Germinal center (tissue), 1 donor: ENCODE results near the gene RPRD1A.
"Not testable (repeated sequence)": the region's sequence is repeated elsewhere in the genome, so short reads cannot be mapped to it uniquely, and the experiment has no call there.

ENCODE experiments used
- DNase-seq: peaks from one replicate; pipeline ENCODE4 v3.0.0; 2012; ENCODE audit warnings: mixed read lengths, low spot score

Gene RPRD1A

DNA sequence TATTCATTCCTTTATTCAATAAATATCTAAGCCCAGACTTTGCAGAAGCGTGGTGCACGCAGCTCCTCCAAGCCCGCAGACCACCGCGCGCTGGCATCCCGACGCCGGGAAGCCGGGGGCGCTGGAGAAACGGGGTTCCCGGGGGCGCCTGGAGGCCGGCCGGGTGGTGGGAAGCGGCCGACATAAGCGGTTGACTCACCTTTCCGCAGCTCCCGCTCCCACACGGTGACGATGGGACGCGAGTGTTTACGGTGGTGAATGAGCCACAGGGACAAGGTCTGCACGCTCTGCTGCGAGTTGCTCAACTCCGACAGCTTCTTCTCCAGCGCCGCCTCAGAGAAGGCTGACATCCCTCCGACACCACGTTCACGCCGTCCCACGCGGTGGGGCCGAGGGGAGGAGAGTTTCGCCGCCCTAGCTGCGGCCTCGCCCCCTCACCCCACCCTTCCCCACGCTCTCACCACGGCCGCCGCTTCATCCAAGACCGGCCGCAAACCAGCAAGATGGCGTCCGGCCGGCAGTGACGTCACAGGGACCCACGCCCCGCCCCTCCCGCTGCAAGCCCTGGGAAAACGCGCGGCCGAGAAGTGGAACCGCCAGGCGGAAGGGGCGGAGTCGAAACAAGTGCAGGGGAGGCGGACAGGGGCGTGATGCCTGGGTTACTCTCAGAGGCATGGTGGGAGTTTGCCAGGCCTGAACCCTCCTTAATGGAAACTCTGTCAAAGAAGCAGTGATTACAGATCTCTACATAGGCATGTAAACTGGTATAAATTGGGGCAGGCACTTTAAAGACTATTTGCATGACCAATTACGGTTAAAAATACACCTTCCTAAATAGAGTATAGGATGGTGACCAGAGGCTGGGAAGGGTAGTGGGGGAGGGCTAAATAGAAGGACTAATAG lies at the start of gene RPRD1A:
RPRD1A (minus strand) TSS at position 505 of the 903 bp plus-strand sequence; CDS start at position 350, 155 bp downstream.
- peak; percentile 97 for DNase-seq

DNA sequence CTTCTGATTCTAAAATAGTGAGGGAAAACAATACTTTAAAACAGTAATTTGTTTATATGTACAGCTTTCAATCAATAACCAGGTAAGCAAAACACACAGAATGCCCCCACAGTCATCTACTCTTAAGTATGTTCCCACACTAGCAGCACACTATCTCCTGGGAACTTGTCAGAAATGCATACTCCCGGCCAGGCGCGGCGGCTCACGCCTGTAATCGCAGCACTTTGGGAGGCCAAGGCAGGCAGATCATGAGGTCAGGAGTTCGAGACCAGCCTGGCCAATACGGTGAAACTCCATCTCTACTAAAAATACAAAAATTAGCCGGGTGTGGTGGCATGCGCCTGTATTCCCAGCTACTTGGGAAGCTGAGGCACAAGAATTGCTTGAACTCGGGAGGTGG lies 49.4 kb upstream of the RPRD1A start:
- DNase-seq: not testable (repeated sequence)

- no peak for DNase-seq
Measured at GRCh38 chr18:36114738-36115137, 47.4 kb upstream of the RPRD1A start.

GRCh38 chr18:36114251-36114650 lies 46.9 kb upstream of the RPRD1A start:
- DNase-seq: no peak

DNA sequence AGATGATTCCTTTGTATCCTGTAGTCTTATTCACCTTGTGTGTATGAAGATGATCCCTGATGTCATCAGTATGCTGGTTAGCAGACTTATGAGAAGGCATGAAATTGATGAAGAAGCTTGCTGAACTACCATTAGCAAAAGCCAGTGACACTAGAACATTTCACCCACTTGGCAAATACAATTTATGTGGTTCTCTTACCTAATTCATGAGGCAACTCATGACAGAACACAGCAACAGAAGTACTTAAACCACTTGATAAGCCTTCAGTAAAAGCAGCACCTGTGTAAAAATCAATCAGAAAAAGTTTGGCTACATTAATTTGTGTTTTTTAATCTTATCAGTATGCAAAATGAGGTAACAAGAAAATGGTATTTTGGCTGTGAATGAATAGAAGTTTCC lies 44.9 kb upstream of the RPRD1A start:
- no peak for DNase-seq

DNA sequence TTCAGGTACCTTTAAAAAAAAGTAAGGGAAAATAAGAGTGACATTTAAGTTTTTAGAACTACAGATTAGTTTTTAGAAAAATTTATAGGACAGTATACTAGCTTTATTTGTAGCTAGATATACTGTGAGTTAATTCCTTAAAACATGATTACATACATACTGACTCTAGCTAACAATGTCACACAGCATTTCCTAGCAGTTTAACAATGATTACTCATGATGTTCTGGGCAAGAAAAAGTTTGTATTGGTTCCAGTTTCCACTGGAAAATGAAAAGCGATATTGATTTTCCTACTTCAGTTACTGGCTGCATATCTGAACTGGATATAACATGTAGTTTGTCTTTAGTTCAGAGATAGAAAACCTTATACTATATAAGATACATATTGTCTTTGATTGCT lies 42.4 kb upstream of the RPRD1A start:
- DNase-seq: no peak

DNA sequence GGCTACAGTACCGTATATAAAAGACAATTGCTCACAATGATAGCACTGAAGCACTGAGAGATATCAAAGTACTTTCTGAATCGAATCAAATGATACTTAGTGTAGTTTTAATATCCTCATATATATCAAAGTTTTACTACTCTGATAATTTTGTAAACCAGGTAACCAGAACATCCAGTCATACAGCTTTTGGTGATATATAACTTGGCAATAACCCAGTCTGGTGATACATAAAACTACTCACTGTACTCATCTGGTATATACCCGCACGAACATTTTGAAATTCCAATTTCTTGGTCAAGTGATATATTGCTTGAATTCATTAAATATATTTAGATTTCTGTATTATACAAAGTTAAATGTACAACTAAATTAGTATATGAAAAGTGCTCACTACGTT lies 41.2 kb upstream of the RPRD1A start:
- DNase-seq: no peak

GRCh38 chr18:36108196-36108595 lies 40.8 kb upstream of the RPRD1A start:
- DNase-seq: no peak

GRCh38 chr18:36107477-36107876 lies 40.1 kb upstream of the RPRD1A start:
- no peak for DNase-seq

DNA sequence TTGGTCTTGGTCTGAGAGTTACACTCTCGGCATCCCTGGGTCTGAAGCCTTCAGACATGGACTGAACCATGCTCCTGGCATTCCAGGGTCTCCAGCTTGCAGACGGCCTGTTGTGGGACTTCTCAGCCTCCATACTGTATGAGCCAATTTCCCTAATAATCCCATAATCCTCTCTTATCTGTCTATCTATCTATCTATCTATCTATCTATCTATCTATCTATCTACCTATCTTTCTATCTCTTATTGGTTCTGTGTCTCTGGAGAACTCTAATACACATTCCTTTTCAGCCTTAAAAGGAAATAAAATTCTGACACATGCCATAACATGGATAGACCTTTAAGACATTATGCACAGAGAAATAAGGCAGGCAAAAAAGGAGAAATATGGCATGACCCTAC lies 37.4 kb upstream of the RPRD1A start:
- no peak for DNase-seq

- no peak for DNase-seq
Measured at GRCh38 chr18:36101943-36102342, 34.6 kb upstream of the RPRD1A start.

GRCh38 chr18:36099311-36099710 lies 32.0 kb upstream of the RPRD1A start:
- DNase-seq: no peak

DNA sequence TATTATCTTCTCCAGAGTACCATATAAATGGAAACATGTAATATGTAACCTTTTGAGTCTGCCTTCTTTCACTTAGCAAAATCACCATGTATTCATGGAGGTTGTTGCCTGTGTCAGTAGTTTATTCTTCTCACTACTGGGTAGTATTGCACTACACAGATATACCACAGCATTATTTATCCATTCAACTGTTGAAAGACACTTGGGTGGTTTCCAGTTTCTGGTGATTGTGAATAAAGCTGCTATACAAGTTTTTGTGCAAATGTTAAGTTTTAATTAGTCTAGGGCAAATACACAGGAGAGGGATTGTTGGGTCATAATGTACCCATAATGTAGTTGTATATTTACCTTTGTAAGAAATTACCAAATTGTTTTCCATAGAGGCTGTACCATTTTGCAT lies 29.6 kb upstream of the RPRD1A start:
- DNase-seq: no peak

GRCh38 chr18:36095936-36096519 lies 28.7 kb upstream of the RPRD1A start:
- DNase-seq: peak; percentile 40

DNA sequence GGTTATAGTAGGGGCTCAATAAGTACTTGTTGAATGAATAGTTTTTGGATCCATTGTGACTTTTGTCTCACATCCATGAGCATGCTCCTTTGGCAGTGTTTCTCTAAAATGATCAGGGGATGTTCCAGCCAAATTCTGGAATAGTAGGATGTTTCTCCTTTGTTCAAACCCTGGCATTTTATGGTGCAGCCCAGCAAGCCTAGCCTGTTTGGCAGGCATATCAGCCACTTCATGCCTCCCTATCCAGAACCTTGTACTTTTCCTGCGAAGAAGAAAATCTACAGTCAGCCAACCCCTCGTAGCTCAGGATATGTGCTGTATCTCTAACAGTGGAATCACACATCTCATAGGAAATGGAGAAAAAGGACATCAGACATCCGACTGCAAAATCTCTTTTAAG lies 27.1 kb upstream of the RPRD1A start:
- DNase-seq: no peak

DNA sequence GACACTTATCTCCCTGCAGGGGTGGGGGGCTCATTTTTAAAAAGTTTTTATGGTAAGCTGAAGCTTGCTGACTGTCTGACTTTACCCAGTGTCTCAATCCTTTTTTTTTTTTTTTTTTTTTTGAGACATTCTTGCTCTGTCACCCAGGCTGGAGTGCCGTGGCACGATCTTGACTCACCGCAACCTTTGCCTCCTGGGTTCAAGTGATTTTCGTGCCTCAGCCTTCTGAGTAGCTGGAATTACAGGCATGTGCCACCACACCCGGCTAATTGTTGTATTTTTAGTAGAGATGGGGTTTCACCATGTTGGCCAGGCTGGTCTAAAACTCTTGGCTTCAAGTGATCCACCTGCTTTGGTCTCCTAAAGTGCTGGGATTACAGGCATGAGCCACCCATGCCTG lies 24.8 kb upstream of the RPRD1A start:
- not testable (repeated sequence) for DNase-seq

DNA sequence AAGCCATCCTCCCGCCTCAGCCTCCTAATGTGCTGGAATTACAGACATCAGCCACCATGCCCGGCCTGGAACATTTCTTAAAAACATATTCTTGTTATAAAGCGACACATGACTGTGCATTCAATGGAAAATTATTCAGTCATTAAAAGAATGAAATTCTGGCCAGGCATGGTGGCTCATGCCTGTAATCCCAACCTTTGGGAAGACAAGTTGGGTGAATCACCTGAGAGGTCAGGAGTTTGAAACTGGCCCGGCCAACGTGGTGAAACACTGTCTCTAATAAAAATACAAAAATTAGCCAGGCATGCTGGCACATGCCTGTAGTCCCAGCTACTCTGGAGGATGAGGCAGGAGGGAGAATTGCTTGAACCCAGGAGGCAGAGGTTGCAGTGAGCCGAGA lies 21.6 kb upstream of the RPRD1A start:
- no peak for DNase-seq

DNA sequence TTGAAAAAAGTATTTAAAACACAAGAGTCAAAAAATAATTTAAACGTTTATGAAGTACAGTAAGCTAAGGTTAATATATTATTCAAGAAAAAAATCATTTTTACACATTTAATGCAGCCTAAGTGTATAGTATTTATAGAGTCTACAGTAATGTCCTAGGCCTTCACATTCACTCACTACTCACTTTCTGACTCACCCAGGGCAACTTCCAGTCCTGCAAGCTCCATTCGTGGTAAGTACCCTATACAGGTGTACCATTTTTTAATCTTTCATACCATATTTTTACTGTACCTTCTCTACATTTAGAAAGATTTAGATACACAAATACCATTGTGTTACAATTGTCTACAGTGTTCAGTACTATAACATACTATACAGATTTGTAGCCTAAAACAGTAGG lies 20.9 kb upstream of the RPRD1A start:
- DNase-seq: no peak

GRCh38 chr18:36086186-36086585 lies 18.8 kb upstream of the RPRD1A start:
- DNase-seq: no peak

- no peak for DNase-seq
Measured at GRCh38 chr18:36085195-36085594, 17.8 kb upstream of the RPRD1A start.

DNA sequence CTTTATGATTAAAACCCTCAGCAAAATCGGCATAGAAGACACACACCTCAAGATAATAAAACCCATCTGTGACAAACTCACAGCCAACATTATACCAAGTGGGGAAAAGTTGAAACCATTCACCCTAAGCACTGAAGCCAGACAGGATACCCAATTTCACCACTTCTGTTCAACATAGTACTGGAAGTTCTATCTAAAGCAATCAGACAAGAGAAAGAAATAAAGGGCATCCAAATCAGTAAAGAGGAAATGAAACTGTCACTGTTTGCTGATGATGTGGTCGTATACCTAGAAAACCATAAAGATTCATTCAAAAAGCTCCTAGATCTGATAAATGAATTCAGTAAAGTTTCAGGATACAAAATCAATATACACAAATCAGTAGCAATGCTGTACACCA lies 16.4 kb upstream of the RPRD1A start:
- DNase-seq: no peak

DNA sequence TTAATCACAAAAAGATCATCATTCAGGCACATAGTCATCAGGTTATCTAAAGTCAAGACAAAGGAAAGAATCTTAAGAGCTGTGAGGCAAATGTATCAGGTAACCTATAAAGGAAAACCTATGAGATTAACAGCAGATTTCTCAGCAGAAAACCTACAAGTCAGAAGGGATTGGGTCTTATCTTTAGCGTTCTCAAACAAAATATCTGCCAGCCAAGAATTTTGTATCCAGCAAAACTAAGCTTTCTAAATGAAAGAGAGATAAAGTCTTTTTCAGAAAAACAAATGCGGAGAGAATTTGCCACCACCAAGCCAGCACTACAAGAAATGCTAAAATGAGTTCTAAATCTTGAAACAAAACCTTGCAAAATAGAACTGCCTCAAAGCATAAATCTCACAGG lies 13.8 kb upstream of the RPRD1A start:
- not testable (repeated sequence) for DNase-seq

DNA sequence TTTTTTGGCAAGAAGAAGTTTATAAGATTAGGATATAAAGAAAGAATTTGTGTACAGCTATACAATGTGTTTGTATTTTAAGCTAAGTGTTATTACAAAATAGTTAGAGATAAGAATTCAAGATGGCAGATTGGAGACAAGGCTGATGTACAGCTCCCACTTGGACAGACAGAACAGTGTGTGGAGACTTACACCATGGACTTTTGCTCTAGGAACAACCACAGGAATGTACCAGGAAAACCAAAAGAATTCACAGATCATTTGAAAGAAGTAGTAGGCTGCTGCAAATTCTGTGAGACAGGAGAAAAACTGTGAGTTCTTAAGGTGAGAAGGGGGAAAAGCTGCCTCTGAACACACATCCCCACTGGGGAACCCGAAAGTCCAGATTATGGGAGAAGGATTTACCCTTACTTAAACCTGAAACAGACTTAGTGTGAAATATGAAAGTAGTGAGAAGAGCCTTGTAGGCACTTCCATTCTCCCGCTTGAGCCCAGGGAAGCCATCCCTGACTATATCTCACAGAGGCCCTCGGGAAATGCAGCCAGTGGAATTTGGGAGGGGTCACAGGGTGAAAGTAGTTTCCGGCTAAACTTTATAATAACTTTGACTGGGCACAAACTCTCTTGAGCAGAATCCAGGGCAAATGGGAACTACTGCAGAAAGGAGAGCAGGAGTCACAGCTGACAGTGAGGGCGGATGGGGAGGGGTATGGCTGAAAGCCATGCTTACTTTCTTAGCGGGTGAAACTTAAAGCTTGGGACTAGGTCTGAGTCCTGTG lies 11.6 kb upstream of the RPRD1A start:
- no peak for DNase-seq
